RKO (cell line): Measurements from ENCODE around the gene ADAMTS9.

Experiments
- DNase-seq: peaks from one replicate; pipeline ENCODE4 v3.0.0-alpha.2; 2016; ENCODE audit warnings: low spot score

ADAMTS9 gene

GRCh38 chr3:64490180-64490724, 197.5 kb downstream of the ADAMTS9 start:
- DNase-seq, result no peak

- DNase-seq, result no peak
Measured at GRCh38 chr3:64489361-64490044, 198.3 kb downstream of the ADAMTS9 start.

GRCh38 chr3:64488939-64489338, 198.9 kb downstream of the ADAMTS9 start:
- DNase-seq, result no peak

- DNase-seq, result peak; percentile 79
Measured at GRCh38 chr3:64484289-64484992, 203.4 kb downstream of the ADAMTS9 start.

GRCh38 chr3:64483467-64483866, 204.3 kb downstream of the ADAMTS9 start:
- DNase-seq, result no peak

- DNase-seq, result no peak
Measured at GRCh38 chr3:64475037-64475436, 212.8 kb downstream of the ADAMTS9 start.

- DNase-seq, result no peak
Measured at GRCh38 chr3:64473466-64473865, 214.3 kb downstream of the ADAMTS9 start.

GRCh38 chr3:64470436-64470835, 217.4 kb downstream of the ADAMTS9 start:
- no peak for DNase-seq

GRCh38 chr3:64467255-64467944, 220.4 kb downstream of the ADAMTS9 start:
- DNase-seq, result no peak
